ENCODE data around the gene KLHL41. TPM values are rescaled to one million over a fixed set of nuclear protein-coding genes. Genes with fewer than 3 reads are reported as not detected.

Gene KLHL41
- total and polyA plus RNA-seq, 2 of the 13 experiments (the other 11 are each of a cell fraction or from before 2014, with no cell fraction given): 0.07 to 0.31 TPM

DNA sequence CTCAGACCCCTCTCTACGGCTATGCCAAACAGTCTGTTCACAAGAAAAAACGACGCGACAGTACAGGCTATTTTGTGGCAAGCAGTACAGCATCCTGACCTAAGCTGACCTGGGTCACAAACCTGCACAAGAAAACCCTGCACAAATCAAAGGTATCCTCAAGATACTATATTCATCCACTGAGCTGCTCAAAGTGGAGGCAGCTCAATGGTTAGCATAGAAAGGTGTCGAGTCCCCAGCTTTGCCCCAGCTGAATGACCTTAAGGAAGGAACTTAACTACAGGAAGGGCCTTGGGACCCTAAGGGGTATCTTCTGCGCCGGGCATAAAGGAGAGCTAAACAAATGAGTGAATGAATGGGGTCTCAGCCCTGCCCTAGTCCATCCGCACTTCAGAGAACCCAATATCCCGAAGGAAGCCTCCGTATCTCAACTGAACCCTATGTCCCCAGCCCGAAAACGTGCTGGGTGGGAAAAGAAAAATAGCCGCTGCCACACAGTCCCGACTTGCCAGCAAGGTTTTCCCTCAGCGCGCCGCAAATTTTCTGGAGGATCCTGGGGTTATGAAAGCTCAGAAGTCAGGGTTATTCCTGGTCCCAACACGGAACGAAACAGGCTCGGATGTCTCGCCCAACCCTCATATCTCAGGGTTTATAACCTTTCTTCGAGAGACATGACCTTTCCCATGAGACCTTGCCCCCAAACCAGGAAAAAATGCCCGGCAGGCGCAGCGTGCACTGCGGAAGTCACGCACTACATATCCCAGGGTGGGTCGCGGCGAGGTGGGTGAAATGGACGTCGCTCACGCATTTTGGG, 63.9 kb downstream of the KLHL41 start, which contains the start of gene FASTKD1 (continued):
- TF ChIP-seq, protein P1, sequence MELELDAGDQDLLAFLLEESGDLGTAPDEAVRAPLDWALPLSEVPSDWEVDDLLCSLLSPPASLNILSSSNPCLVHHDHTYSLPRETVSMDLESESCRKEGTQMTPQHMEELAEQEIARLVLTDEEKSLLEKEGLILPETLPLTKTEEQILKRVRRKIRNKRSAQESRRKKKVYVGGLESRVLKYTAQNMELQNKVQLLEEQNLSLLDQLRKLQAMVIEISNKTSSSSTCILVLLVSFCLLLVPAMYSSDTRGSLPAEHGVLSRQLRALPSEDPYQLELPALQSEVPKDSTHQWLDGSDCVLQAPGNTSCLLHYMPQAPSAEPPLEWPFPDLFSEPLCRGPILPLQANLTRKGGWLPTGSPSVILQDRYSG (CRISPR knock-in tag; IDR thresholded peaks at IDR 0.05): 0 out of 2 replicates have a peak, but pooled peaks have one; percentile 66
- TF ChIP-seq ZBTB20 (CRISPR knock-in tag; IDR thresholded peaks at IDR 0.05; ENCODE audit: borderline replicate concordance, low read depth) (peak; percentile 87), ZNF564 (CRISPR knock-in tag; IDR thresholded peaks at IDR 0.05) (no peak), ZNF891 (CRISPR knock-in tag; IDR thresholded peaks at IDR 0.05) (0 out of 2 replicates have a peak, but pooled peaks have one; percentile 70), ATAD3A (CRISPR knock-in tag; IDR thresholded peaks at IDR 0.05) (no peak), ONECUT2 (CRISPR knock-in tag; IDR thresholded peaks at IDR 0.05) (0 out of 2 replicates have a peak, but pooled peaks have one; percentile 22), TRIM24 (CRISPR knock-in tag; IDR thresholded peaks at IDR 0.05) (0 out of 2 replicates have a peak, but pooled peaks have one; percentile 35), CENPX (CRISPR knock-in tag; IDR thresholded peaks at IDR 0.05) (no peak), RARG (CRISPR knock-in tag; IDR thresholded peaks at IDR 0.05; ENCODE audit: low read depth) (no peak), NFKB2 (CRISPR knock-in tag; IDR thresholded peaks at IDR 0.05; ENCODE audit: borderline replicate concordance) (peak; percentile 79; the same call in 1 of the 2 replicates), CREB1 (IDR thresholded peaks at IDR 0.05) (peak; percentile 91), CREB1 (CRISPR knock-in tag; IDR thresholded peaks at IDR 0.05) (peak; percentile 98), HDAC6 (IDR thresholded peaks at IDR 0.05; ENCODE audit: low read depth, low read length) (no peak), HNF4G (IDR thresholded peaks at IDR 0.05; ENCODE audit: borderline replicate concordance, low read depth, low read length) (peak; percentile 91), HNF4G (CRISPR knock-in tag; IDR thresholded peaks at IDR 0.05; ENCODE audit: borderline replicate concordance, low read depth) (peak; percentile 75; the same call in 1 of the 2 replicates), DMAP1 (CRISPR knock-in tag; IDR thresholded peaks at IDR 0.05) (peak; percentile 94), KAT7 (CRISPR knock-in tag; IDR thresholded peaks at IDR 0.05; ENCODE audit: borderline replicate concordance) (peak; percentile 92), TGIF2 (CRISPR knock-in tag; IDR thresholded peaks at IDR 0.05) (peak; percentile 75), HNRNPUL1 (IDR thresholded peaks at IDR 0.05; ENCODE audit: low read depth, low read length) (no peak)
- TF ChIP-seq, protein P2, sequence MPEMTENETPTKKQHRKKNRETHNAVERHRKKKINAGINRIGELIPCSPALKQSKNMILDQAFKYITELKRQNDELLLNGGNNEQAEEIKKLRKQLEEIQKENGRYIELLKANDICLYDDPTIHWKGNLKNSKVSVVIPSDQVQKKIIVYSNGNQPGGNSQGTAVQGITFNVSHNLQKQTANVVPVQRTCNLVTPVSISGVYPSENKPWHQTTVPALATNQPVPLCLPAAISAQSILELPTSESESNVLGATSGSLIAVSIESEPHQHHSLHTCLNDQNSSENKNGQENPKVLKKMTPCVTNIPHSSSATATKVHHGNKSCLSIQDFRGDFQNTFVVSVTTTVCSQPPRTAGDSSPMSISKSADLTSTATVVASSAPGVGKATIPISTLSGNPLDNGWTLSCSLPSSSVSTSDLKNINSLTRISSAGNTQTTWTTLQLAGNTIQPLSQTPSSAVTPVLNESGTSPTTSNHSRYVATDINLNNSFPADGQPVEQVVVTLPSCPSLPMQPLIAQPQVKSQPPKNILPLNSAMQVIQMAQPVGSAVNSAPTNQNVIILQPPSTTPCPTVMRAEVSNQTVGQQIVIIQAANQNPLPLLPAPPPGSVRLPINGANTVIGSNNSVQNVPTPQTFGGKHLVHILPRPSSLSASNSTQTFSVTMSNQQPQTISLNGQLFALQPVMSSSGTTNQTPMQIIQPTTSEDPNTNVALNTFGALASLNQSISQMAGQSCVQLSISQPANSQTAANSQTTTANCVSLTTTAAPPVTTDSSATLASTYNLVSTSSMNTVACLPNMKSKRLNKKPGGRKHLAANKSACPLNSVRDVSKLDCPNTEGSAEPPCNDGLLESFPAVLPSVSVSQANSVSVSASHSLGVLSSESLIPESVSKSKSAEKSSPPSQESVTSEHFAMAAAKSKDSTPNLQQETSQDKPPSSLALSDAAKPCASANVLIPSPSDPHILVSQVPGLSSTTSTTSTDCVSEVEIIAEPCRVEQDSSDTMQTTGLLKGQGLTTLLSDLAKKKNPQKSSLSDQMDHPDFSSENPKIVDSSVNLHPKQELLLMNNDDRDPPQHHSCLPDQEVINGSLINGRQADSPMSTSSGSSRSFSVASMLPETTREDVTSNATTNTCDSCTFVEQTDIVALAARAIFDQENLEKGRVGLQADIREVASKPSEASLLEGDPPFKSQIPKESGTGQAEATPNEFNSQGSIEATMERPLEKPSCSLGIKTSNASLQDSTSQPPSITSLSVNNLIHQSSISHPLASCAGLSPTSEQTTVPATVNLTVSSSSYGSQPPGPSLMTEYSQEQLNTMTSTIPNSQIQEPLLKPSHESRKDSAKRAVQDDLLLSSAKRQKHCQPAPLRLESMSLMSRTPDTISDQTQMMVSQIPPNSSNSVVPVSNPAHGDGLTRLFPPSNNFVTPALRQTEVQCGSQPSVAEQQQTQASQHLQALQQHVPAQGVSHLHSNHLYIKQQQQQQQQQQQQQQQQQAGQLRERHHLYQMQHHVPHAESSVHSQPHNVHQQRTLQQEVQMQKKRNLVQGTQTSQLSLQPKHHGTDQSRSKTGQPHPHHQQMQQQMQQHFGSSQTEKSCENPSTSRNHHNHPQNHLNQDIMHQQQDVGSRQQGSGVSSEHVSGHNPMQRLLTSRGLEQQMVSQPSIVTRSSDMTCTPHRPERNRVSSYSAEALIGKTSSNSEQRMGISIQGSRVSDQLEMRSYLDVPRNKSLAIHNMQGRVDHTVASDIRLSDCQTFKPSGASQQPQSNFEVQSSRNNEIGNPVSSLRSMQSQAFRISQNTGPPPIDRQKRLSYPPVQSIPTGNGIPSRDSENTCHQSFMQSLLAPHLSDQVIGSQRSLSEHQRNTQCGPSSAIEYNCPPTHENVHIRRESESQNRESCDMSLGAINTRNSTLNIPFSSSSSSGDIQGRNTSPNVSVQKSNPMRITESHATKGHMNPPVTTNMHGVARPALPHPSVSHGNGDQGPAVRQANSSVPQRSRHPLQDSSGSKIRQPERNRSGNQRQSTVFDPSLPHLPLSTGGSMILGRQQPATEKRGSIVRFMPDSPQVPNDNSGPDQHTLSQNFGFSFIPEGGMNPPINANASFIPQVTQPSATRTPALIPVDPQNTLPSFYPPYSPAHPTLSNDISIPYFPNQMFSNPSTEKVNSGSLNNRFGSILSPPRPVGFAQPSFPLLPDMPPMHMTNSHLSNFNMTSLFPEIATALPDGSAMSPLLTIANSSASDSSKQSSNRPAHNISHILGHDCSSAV (CRISPR knock-in tag; IDR thresholded peaks at IDR 0.05; ENCODE audit: borderline replicate concordance): no peak
- TF ChIP-seq, protein P3, sequence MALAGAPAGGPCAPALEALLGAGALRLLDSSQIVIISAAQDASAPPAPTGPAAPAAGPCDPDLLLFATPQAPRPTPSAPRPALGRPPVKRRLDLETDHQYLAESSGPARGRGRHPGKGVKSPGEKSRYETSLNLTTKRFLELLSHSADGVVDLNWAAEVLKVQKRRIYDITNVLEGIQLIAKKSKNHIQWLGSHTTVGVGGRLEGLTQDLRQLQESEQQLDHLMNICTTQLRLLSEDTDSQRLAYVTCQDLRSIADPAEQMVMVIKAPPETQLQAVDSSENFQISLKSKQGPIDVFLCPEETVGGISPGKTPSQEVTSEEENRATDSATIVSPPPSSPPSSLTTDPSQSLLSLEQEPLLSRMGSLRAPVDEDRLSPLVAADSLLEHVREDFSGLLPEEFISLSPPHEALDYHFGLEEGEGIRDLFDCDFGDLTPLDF (CRISPR knock-in tag; IDR thresholded peaks at IDR 0.05): peak; percentile 56; the same call in 1 of the 2 replicates

Measured in HepG2 (cell line).